Measurements from ENCODE around the gene TCP11L1.

DNA sequence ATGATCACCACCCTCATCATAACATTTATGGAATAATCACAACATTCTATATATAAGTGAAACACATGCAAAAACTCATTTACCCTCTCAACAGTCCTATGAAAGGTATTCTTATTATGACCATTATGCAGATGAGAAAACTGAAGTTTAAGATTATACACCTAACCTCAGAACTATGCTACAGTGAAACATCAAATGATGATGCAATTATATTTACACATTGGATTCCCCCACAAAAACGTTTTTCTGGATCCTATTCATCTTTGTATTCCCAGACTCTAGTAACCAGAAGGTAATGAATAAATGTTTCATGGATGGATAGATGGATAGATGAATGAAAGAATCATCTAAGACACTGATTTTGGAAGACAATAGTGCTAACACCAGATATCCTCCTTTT lies 54.8 kb downstream of the TCP11L1 start:
- TF ChIP-seq, protein P1, sequence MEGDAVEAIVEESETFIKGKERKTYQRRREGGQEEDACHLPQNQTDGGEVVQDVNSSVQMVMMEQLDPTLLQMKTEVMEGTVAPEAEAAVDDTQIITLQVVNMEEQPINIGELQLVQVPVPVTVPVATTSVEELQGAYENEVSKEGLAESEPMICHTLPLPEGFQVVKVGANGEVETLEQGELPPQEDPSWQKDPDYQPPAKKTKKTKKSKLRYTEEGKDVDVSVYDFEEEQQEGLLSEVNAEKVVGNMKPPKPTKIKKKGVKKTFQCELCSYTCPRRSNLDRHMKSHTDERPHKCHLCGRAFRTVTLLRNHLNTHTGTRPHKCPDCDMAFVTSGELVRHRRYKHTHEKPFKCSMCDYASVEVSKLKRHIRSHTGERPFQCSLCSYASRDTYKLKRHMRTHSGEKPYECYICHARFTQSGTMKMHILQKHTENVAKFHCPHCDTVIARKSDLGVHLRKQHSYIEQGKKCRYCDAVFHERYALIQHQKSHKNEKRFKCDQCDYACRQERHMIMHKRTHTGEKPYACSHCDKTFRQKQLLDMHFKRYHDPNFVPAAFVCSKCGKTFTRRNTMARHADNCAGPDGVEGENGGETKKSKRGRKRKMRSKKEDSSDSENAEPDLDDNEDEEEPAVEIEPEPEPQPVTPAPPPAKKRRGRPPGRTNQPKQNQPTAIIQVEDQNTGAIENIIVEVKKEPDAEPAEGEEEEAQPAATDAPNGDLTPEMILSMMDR (IDR thresholded peaks at IDR 0.05): no peak
- TF ChIP-seq POLR2AphosphoS5 (IDR thresholded peaks at IDR 0.05): no peak
